GM18909 (cell line): ENCODE measurements around the gene ACAD9.
A peak's percentile ranks its signal among the peaks of the same experiment; 100 is the strongest.
"Not testable (repeated sequence)": the region's sequence is repeated elsewhere in the genome, so short reads cannot be mapped to it uniquely, and the experiment has no call there.

ENCODE experiments used
- ATAC-seq: cut with Tn5 transposase; IDR thresholded peaks from one replicate; pipeline ENCODE4 v1.9.1; 2021; ENCODE audit warnings: mild to moderate bottlenecking; ENCODE audit not compliant: unreplicated experiment, poor library complexity

ACAD9 gene

DNA sequence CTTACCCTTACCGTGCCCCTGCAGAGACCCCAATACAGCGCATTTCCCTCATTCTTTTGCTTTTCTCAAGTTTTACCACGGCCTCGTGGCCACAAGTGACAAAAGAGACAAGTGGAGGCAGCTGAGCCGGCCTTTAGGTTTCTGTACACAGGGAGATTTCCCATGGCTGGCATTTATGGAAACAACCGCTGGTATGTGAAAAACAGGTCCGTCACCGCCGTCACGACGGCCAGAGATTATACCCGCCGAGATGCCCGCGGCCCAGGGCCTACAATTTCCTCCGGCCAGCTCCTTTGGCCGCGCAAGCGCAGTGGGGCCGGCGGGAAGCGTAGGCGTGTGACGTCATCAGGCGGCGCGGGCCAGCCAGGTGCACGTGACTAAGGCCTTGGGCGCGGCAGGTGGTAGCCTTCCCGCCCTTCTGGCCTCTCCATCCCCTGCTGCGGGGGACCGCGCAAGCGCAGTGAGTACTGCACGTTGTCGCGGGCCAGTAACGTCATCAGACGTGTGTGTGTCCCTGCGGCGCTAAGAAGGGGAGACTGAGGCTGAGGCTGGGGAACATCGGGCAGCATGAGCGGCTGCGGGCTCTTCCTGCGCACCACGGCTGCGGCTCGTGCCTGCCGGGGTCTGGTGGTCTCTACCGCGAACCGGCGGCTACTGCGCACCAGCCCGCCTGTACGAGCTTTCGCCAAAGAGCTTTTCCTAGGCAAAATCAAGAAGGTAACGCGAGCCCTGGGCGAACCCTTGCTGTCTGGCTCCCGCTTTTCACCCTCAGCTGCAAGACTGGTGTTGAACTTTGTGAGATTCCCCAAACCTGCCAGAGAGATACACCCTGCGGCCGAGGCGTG is at the start of gene ACAD9:
TSS of gene ACAD9 (plus strand) at position 496 of the 845 bp plus-strand sequence. CDS start at position 568, 72 bp downstream.
- peak; percentile 90 for ATAC-seq

DNA sequence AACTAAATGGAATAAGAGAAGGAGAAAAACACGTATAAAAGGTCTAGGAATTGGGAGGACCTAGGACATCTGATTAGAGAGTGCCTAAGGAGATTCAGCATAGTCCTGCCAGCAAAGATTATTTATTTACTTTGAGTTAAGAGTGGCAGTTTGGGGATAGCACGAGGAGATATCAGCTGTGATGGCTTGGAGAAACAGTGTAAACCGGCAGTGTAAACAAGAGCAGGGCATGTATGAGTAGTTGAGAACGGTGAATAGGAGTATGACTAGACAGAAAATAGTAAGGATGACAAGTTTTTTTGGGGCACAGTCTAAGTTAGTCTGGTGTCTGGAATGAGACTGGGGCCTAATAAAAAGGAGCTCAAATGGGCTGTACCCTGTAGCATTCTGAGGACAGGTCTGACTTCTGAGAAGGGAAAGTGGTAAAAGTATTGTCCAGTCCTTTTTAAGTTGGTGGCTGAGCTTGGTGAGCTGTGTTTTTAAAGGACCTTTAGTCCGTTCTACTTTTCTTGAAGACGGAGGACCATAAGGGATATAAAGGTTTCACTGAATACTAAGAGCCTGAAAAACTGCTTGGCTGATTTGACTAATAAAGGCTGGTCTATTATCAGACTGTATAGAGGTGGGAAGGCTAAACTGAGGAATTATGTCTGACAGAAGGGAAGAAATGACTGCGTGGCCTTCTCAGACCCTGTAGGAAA is 49.3 kb upstream of the ACAD9 start:
- ATAC-seq = not testable (repeated sequence)

DNA sequence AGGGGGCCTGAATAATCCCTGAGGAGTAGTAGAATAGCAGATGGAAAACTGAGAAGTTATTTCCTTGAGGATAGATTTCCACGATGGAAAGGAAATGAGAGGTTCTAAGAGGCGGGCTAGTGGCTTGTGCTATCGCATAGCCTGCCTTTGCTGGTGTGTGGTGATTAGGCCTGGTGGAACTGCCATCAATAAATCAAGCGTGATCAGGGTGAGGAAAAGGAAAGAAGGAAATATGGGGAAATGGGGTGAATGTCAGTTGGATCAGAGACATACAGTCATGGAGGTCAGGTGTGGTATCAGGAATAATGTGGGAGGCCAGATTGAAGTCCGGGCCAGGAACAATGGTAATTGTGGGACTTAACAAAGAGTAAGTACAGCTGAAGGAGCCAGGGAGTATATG is 48.7 kb upstream of the ACAD9 start:
- not testable (repeated sequence) for ATAC-seq

DNA sequence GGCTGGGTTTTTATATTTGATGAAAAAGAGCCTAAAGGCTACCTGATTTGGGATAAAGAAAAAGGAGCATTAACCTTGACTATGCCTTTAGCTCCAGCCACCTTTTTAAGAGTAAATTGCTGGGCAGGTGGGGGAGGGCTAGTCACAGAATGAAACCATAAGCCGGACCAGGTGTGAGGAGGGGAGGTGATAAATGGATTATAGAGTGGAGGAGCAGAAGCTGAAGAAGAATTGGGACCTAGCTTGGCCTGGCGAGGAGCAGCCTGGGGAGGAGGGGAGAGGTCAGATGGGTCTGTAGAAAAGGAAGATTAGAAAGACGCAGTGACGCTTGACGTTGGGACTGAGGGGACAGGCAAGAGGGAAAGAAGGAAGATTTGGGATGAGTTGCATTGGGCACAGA is 46.4 kb upstream of the ACAD9 start:
- not testable (repeated sequence) for ATAC-seq

DNA sequence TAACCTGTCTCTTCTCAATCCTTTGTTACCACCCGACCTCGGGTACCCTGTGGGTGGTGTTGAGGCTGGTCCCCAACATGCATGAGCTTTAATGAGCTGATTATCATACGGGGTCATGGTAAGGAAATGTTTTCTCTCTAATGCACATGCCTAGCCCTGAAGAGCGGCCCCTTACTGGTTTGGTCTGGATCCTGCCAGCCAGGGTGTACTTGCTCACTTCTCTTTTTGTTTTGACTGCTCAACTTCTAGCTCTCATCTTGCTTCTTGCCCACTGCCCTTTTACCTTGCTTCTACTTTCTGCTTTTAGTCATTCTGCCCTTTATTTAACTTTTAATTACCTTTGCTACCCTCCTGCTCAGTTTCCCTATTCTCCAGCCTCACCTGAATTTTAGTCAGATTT is 44.3 kb upstream of the ACAD9 start:
- no peak for ATAC-seq

DNA sequence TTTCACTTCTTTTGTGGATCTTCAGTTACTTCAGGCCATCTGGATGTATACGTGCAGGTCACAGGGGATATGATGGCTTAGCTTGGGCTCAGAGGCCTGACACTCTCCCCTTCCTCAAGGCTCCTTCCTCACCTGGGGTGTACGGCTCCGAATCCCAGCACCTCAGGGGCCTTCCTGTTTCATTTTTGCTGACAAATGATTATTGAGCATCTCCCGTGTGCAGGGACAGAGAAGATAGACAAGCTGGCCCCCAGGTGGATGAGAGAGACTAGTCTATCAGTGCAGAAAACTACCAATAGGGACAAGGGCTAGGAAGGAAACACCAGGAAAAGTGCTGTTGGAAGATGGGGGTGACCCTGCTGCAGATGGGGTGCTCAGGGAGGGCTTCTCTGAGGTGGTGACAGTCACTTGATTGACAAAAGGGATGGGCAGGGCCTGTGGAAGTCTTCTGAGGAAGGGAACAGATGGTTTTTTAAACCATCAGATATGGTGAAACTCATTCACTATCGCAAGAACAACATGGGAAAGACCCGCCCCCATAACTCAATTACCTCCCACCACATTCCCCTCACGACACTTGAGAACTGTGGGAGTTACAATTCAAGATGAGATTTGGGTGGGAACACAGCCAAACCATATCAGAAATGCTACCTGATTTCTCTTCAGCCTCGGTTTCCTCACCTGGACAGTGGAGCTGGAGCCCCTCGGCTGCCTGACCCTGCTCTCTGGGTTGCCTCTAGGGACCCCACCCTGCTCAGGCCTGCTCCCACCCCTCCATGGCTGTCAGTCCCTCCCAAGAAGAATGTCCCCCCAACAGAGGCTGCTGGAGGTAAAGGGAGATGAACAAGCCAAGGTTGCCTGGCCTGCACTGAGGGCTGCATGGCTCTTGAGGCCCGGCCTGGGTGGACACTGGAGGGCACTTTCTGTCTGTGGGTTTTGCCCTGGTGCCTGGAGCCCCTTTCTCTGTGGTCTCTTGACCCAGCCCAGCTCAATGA is 37.2 kb upstream of the ACAD9 start:
- ATAC-seq = no peak

DNA sequence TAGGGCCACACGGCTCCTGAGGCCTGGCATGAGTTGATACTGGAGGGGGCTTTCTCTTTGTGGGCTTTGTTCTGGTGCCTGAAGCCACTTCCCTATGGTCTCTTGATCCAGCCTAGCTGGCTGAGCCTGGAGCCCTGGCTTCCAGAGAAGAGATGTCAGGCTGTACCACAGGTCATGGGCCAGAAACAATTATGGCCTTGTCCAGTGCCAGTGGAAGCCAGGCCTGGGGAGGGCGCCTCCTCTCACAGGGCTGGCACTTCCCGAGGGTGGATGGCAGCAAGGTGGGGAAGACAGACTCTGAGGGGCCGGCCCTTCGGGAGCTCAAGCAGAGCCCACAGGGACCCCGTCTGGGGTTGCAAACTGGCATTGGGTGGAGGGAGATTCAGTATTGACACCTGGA is 34.9 kb upstream of the ACAD9 start:
- ATAC-seq = no peak

DNA sequence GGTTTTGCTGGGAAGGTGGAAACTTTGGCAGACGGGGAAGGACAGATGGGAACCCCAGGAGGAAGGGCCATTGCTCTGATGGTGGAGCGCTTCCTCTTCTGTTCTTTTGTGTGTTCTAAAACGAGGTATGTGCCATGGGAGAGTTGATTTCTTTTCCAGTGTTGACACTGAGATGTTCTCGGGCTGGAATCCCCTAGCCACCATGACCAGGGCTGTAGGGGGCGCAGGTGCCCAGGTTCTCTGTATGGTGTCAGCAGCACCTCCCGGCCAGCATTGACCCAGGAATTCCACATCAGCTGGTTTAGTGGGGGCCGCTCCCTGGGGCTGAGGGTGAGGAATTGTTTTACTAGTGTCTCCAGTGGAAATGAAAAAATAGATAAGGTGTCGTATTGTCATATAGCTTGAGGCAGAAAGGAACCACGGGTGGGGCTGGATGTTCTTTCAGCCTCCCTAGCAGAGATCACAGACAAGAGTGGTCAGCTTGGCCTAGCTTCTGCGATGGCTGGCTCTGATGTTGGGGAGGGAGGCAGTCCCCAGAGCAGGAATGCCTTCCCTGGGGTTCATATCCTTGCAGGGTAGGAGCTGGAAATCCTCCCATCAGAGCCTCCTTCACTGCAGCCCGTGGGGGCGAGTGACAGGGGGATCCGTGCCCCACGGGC is 34.2 kb upstream of the ACAD9 start:
- no peak for ATAC-seq

DNA sequence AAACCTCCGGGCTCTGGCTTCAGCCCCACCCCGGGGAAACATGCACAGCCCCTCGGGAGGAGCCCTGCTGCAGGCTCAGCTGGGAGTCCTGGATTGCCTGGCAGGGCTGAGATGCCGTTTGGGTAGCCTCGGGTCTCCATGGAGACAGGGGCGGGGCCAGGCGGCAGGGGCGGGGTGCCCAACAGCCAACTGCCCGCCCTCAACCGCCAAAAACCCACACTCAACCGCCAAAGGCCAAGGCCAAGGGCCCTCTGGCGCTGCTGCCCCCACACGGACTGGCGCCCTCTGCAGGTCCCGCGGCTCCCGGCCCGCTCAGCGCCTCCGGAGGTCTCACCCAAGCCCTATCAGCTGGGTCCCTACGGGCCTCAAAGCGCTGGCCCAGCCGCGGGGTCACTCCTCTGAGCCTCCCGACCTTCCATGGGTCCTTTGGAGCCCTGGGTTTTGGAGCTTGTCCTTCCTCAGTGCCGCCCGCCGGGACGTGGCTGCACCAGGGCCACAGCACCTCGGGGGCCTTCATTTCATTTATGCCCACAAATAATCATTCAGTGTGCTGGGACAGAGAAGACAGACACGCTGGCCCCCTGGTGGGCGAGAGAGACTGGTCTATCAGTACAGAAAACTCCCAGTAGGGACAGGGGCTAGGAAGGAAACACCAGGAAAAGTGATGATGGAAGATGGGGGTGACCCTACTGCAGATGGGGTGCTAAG is 33.5 kb upstream of the ACAD9 start:
- ATAC-seq = peak; percentile 74

DNA sequence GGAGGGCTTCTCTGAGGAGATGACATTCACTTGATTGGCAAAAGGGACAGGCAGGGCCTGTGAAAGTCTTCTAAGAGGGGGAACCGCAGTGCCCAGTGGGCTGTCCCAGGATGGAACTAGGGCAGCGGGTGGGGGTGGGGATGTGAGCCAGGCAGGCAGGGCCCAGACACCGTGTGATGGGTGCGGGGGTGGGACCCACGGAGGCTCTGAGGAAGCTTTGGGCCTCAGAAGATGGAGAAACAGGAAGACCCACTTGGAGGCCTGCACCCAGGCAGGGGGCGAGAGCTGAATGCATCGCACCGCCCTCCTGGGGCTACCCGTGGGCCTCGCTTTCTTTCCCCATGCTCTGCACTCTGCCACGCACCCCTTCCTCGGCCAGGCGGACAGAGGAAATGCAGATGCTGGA is 32.9 kb upstream of the ACAD9 start:
- ATAC-seq = no peak

DNA sequence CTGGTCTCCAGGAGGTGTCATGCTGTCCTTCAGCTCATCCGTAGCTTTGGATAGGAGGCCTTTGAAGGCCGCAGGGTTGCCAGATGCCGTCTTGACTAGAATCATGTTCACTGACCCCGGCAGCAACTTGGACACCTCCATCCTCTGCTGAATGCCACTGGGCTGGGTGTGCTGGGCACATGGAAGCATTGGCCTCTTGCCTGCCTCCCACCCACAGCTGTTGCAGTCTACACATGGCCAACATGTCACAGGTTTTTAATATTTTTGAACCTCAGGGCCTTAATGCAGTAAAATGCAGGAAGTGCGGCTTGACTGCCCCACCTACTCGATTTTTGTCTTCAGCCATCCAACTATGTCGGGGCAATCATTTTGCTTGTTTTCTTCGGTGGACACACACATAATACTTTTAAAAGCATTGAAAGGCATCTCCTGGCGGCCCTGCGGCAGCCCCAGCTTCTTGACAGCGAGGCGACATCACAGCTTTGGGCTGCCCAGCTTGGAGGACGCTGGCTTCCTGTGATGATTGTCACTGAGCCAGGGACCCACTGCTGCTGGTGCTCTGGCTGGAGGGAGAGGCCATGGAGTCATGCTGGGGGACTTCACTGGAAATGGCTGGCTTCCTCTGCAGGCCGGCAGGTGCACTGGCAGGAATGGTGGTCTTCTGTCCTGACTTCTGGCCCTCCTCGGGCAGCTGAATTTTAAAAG is 31.6 kb upstream of the ACAD9 start:
- no peak for ATAC-seq

DNA sequence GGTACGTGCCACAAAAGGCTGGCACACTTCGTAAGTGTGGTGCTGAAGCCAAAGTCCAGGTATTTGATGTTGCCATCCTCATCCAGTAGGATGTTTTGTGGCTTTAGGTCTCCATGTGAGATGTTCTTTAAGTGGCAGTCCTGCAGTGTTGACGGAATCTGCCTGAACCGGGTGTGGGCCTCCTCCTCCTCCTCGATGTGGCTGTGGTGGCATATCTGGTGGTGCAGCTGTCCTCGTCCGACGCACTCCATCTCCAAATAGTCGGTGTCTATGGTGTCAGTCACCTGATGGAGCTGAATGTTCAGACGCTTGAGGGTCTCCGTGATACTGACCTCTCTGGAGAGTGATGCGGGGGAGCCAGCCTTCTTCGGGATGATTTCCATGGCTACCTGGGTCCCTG is 30.5 kb upstream of the ACAD9 start:
- no peak for ATAC-seq

DNA sequence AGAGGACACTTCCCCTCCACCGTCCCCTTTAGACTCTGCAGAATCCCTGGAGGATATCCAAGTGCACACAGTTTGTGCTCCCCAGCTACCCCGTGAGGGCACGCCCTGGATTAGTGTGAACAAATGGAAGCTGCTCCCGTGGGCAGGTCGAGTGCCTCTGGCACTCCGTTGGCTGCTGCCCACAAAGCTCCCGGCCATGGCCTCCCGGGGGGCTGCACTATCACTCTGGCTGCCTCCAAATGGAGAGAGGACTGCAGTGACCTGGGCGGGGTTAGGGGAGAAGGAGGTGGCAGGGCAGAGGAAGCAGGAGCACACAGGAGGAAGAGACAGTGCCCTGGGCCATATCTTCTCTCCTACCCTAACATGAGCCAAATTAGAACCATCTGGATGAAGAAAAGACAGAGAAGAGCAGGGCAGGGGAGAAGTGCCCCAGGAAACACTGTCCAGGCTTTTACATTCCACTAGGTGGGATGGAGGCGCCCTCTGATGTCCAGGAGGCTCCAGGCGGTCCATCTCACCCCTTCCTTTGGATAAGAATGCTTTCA is 29.4 kb upstream of the ACAD9 start:
- no peak for ATAC-seq

DNA sequence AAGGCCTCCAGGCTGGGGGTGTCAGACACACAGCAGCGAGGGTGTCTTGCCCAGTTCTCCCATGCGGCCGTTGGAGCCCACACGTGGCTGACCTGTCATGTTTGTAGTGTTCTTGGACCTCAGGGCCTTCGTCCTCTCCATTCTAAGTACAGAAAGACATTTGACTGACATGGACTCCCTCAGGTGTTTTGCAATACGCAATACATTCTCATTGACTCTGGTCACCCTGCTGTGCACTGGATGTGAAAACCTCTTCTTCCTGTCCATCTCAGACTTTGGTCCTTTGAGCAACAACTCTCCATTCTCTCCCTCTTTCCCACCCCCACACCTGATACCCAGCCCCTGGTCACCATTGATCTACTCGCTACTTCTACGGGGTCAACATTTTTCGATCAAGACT is 28.9 kb upstream of the ACAD9 start:
- ATAC-seq = no peak

DNA sequence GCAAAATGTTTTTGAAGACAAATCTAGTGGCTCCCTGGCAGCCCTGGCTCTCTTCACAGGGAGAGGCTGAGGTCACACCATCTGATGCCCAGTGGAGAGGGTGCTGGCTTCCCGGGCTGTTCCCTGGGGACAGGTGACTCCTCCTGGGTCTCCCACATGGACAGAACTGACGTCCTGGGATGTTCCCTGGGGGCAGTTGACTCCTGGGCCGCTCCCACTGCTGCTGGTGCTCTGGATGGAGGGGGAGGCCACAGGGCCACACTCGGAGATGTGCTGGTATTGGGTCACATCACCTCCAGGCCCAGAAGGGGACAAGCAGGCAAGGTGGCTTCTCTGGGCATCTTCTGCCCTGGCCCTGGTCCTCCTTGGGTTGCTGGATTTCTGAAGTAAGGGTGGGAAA is 27.8 kb upstream of the ACAD9 start:
- no peak for ATAC-seq

DNA sequence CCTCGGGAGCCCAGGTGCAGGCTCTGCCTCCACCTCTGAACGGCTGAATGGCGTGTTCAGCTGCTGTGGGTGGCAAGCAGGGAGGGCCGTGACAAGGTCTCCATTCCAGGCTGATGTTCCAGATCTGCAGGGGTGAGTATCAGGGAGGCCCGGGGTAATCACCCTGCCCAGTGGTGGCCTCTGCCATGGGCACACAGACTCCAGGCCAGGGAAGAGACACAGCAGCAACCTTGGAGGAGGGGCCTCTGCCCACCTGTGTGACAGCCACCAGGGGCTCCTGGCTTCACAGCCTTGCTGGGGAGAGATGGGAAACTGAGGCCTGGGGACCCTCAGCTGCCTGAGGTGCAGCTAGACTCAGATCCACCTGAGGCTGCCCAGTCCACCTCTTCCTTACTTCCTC is 25.6 kb upstream of the ACAD9 start:
- ATAC-seq = no peak

DNA sequence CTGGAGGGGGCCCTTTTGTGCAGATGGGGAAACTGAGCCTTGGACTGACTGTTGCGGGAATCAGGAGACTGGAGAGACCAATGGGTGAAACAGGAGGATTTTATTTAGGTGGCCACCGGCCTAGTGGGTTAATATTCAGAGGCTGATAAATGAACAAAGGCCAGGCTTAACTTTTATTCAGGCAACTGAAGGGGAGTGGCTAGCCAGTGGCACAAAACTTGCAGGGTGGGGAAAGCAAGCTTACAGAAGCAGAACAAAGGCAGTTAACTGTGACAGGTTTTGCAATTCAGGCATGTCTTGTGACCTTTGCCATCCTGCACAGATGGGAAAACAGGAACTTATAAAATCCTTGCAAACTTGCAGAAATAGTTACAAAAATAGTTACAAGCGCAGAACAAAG is 24.9 kb upstream of the ACAD9 start:
- no peak for ATAC-seq

DNA sequence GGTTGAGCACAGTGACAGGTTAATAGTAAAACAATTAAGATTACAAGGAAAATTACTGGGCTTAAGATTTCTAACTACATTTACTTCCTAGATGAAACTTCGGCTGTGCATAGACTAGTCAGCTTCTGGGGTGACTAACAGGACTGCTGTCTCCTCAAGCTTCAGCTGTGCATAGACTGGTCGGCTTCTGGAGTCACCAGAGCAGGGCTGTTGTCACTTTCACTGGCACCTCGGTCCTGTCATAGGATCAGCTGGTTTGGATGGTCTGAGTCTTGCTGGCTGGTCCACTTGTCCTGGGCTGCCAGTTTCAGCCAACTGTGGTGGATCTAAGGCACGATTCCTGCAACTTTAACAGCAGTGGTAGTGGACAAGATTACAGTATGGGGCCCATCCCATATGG is 23.9 kb upstream of the ACAD9 start:
- ATAC-seq = no peak

DNA sequence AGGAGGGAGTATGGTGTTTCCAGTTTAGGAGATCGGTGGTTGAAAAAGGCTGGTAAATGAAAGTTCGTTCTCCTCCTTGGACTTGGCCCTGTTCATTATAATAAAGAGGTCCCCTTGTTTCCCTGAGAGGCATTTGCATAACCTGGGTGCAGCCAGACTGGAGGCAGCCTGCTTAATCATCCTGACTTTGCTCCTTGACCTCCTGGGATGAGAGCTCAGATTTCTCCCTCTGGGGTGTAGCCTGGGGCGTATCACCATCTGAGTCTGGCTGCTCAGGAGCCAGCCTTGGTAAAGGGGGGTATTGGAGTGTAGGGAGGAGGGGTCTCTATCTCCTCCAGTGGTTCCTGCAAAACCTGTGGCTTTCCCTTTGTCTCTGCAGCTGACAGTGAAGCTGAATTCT is 21.3 kb upstream of the ACAD9 start:
- no peak for ATAC-seq
